ENCODE data around the gene ZBBX.

The ZBBX gene

DNA sequence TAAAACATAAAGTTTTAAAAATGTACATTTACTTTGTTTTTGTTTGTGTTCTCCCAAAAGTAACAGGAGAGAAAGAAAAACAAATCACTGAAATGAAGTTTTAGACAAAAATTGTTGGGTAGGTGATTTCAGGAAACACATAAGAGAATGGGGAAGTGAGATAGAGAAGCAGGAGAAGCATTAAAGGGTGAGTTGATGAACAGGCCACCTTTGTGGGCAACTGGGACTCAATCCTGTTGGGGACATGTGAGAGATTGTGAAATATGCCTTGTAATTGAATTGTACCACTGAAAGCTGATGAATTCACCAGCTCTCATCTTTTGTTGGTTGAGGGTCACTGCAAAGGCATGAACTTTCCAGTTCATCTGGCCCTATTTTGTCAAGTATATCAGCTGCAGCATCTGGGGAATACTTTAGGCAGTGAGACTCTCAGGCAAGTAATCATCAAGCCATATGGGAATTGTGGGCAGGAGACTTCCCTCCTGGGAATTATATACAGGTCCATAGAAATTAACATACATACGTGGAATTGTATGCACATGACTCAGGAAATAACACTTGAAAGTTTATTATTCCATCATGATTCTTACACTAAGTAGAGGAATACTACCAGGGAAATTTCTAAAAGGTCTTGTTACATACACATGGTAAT, 181.0 kb downstream of the ZBBX start:
- Mint-ChIP-seq H3K4me3 (no peak overlapping the region), H3K27me3 (no peaks in the 10 kb centered on the region), H3K36me3 (ENCODE audit: insufficient read depth) (no peaks in the 10 kb centered on the region), H3K4me1 (no peaks in the 10 kb centered on the region), H3K27ac (ENCODE audit: low read depth) (no peak overlapping the region), H3K9me3 (no peaks in the 10 kb centered on the region)
- no peak for DNase-seq (ENCODE audit: low spot score in 2 of 2)
- ATAC-seq (replicated peaks; ENCODE audit: extremely low read depth, poor library complexity, severe bottlenecking), result no peak
